D341Med (cell line): ENCODE measurements around the gene IMP3.

Experiments
- DNase-seq: peaks from one replicate; pipeline ENCODE4 v3.0.0; 2012; ENCODE audit warnings: low spot score

The IMP3 gene

GRCh38 chr15:75620841-75621391, 19.1 kb downstream of the IMP3 start:
- DNase-seq, result no peak

- DNase-seq, result no peak
These were observed 19.8 kb downstream of the IMP3 start for GRCh38 chr15:75620058-75620820.

- no peak for DNase-seq
These were observed 23.3 kb downstream of the IMP3 start for GRCh38 chr15:75616766-75617165.

- no peak for DNase-seq
These were observed 33.0 kb downstream of the IMP3 start for GRCh38 chr15:75606711-75607699.

GRCh38 chr15:75606026-75606425, 34.0 kb downstream of the IMP3 start:
- DNase-seq, result no peak

- no peak for DNase-seq
These were observed 40.6 kb downstream of the IMP3 start for GRCh38 chr15:75599401-75599800.

- no peak for DNase-seq
These were observed 41.7 kb downstream of the IMP3 start for GRCh38 chr15:75598361-75598760.

- DNase-seq, result no peak
These were observed 42.2 kb downstream of the IMP3 start for GRCh38 chr15:75597667-75598341.

- DNase-seq, result no peak
These were observed 43.2 kb downstream of the IMP3 start for GRCh38 chr15:75596703-75597345.

- DNase-seq, result no peak
These were observed 45.7 kb downstream of the IMP3 start for GRCh38 chr15:75594276-75594675.

- no peak for DNase-seq
These were observed 48.2 kb downstream of the IMP3 start for GRCh38 chr15:75591655-75592364.

- DNase-seq, result no peak
These were observed 49.8 kb downstream of the IMP3 start for GRCh38 chr15:75590239-75590638.
